Measurements from ENCODE around the gene RELT. TPM values are rescaled to one million over a fixed set of nuclear protein-coding genes. Genes with fewer than 3 reads are reported as not detected.

RELT gene
- total RNA-seq, 1 experiment from 2014 or later, result 5.0 TPM

- H3K27me3 ChIP-seq, result no peaks in the 10 kb centered on the region
Measured at GRCh38 chr11:73403541-73403940, 27.3 kb downstream of the RELT start.

GRCh38 chr11:73404048-73404447, 27.8 kb downstream of the RELT start:
- H3K36me3 ChIP-seq, result peaks cover 12% of the 10 kb centered on the region
- no peaks in the 10 kb centered on the region for H3K27me3 ChIP-seq
- no peaks in the 10 kb centered on the region for H3K9me3 ChIP-seq
- DNase-seq, result peak; percentile 34
- no peak overlapping the region for H3K4me3 ChIP-seq

More at GRCh38 chr11:73403541-73403940, 27.3 kb downstream of the RELT start:
- DNase-seq, result no peak
- H3K9me3 ChIP-seq, result no peaks in the 10 kb centered on the region
- H3K36me3 ChIP-seq, result peaks cover 12% of the 10 kb centered on the region
- no peak overlapping the region for H3K4me3 ChIP-seq

- no peak for DNase-seq
- Histone ChIP-seq H3K9me3 (no peaks in the 10 kb centered on the region), H3K27me3 (no peaks in the 10 kb centered on the region), H3K36me3 (peaks cover 12% of the 10 kb centered on the region), H3K4me3 (no peak overlapping the region)
Measured at GRCh38 chr11:73404506-73405145, 28.4 kb downstream of the RELT start.

- DNase-seq, result no peak
- Histone ChIP-seq H3K9me3 (no peaks in the 10 kb centered on the region), H3K36me3 (peaks cover 12% of the 10 kb centered on the region), H3K27me3 (no peaks in the 10 kb centered on the region), H3K4me3 (no peak overlapping the region)
Measured at GRCh38 chr11:73405146-73405510, 28.9 kb downstream of the RELT start.

- Histone ChIP-seq H3K9me3 (no peaks in the 10 kb centered on the region), H3K36me3 (peaks cover 16% of the 10 kb centered on the region), H3K4me3 (no peak overlapping the region), H3K27me3 (no peaks in the 10 kb centered on the region)
- DNase-seq, result no peak
Measured at GRCh38 chr11:73406131-73406530, 29.9 kb downstream of the RELT start.

GRCh38 chr11:73406619-73407018, 30.4 kb downstream of the RELT start:
- no peak for DNase-seq
- Histone ChIP-seq H3K4me3 (no peak overlapping the region), H3K27me3 (no peaks in the 10 kb centered on the region), H3K9me3 (no peaks in the 10 kb centered on the region), H3K36me3 (peaks cover 16% of the 10 kb centered on the region)

GRCh38 chr11:73409431-73409830, 33.2 kb downstream of the RELT start:
- peaks cover 16% of the 10 kb centered on the region for H3K36me3 ChIP-seq
- DNase-seq, result no peak

GRCh38 chr11:73410627-73411026, 34.4 kb downstream of the RELT start:
- no peaks in the 10 kb centered on the region for H3K27me3 ChIP-seq
- DNase-seq, result no peak
- no peak overlapping the region for H3K4me3 ChIP-seq
- peaks cover 10% of the 10 kb centered on the region; the same call in 1 of the 2 replicates for H3K36me3 ChIP-seq
- no peaks in the 10 kb centered on the region for H3K9me3 ChIP-seq

More at GRCh38 chr11:73409431-73409830, 33.2 kb downstream of the RELT start:
- no peaks in the 10 kb centered on the region for H3K27me3 ChIP-seq
- no peak overlapping the region for H3K4me3 ChIP-seq
- H3K9me3 ChIP-seq, result no peaks in the 10 kb centered on the region

- Histone ChIP-seq H3K9me3 (no peaks in the 10 kb centered on the region), H3K36me3 (peaks cover 10% of the 10 kb centered on the region; the same call in 1 of the 2 replicates), H3K27me3 (no peaks in the 10 kb centered on the region), H3K4me3 (no peak overlapping the region)
- DNase-seq, result no peak
Measured at GRCh38 chr11:73411031-73411430, 34.8 kb downstream of the RELT start.

GRCh38 chr11:73412308-73412707, 36.1 kb downstream of the RELT start:
- Histone ChIP-seq H3K27me3 (no peaks in the 10 kb centered on the region), H3K9me3 (no peaks in the 10 kb centered on the region), H3K36me3 (peaks cover 10% of the 10 kb centered on the region; the same call in 1 of the 2 replicates), H3K4me3 (no peak overlapping the region)
- DNase-seq, result no peak

- H3K4me3 ChIP-seq, result no peak overlapping the region
- no peaks in the 10 kb centered on the region for H3K9me3 ChIP-seq
- peaks cover 9% of the 10 kb centered on the region for H3K36me3 ChIP-seq
- no peaks in the 10 kb centered on the region for H3K27me3 ChIP-seq
- DNase-seq, result no peak
Measured at GRCh38 chr11:73413256-73413655, 37.1 kb downstream of the RELT start.

- H3K4me3 ChIP-seq, result no peak overlapping the region
Measured at GRCh38 chr11:73414977-73415651, 38.9 kb downstream of the RELT start.

GRCh38 chr11:73415854-73416615, 39.8 kb downstream of the RELT start:
- Histone ChIP-seq H3K27me3 (no peaks in the 10 kb centered on the region), H3K9me3 (no peaks in the 10 kb centered on the region), H3K36me3 (peaks cover 6% of the 10 kb centered on the region), H3K4me3 (no peak overlapping the region)
- no peak for DNase-seq

More at GRCh38 chr11:73414977-73415651, 38.9 kb downstream of the RELT start:
- peak; percentile 19 for DNase-seq
- H3K9me3 ChIP-seq, result no peaks in the 10 kb centered on the region
- peaks cover 11% of the 10 kb centered on the region for H3K36me3 ChIP-seq
- no peaks in the 10 kb centered on the region for H3K27me3 ChIP-seq

GRCh38 chr11:73416786-73417185, 40.6 kb downstream of the RELT start:
- Histone ChIP-seq H3K9me3 (no peaks in the 10 kb centered on the region), H3K36me3 (peaks cover 6% of the 10 kb centered on the region), H3K27me3 (no peaks in the 10 kb centered on the region), H3K4me3 (no peak overlapping the region)
- no peak for DNase-seq

- DNase-seq, result no peak
- no peaks in the 10 kb centered on the region for H3K27me3 ChIP-seq
- peaks cover 6% of the 10 kb centered on the region for H3K36me3 ChIP-seq
- H3K4me3 ChIP-seq, result no peak overlapping the region
- H3K9me3 ChIP-seq, result no peaks in the 10 kb centered on the region
Measured at GRCh38 chr11:73420136-73420535, 43.9 kb downstream of the RELT start.

GRCh38 chr11:73422886-73423285, 46.7 kb downstream of the RELT start:
- H3K36me3 ChIP-seq, result peaks cover 6% of the 10 kb centered on the region
- no peaks in the 10 kb centered on the region for H3K27me3 ChIP-seq
- H3K9me3 ChIP-seq, result no peaks in the 10 kb centered on the region
- DNase-seq, result no peak
- no peak overlapping the region for H3K4me3 ChIP-seq

GRCh38 chr11:73423506-73423905, 47.3 kb downstream of the RELT start:
- Histone ChIP-seq H3K4me3 (no peak overlapping the region), H3K36me3 (peaks cover 4% of the 10 kb centered on the region), H3K9me3 (no peaks in the 10 kb centered on the region), H3K27me3 (no peaks in the 10 kb centered on the region)
- no peak for DNase-seq

All from MG63 (cell line).